WTC11 (cell line): ENCODE data around the gene GNLY. TPM values are rescaled to one million over a fixed set of nuclear protein-coding genes. Genes with fewer than 3 reads are reported as not detected.

Experiments used
- ATAC-seq: fragments of 200-7000 bp; cut with Tn5 transposase; 2 replicates; pipeline ENCODE4 v1.10.0; 2021; ENCODE audit warnings: mild to moderate bottlenecking, moderate library complexity
- CTCF ChIA-PET: fragments of 300-600 bp; sonication (Branson Sonifier 250); formaldehyde crosslinking; loops from one replicate; lab custom pipeline; 2021; ENCODE audit warnings: antibody characterized with exemption; lab: Charles Lee
- POLR2A ChIA-PET: fragments of 350-600 bp; sonication (Branson Sonifier 250); formaldehyde crosslinking; loops from one replicate; lab custom pipeline; 2021; ENCODE audit warnings: antibody characterized with exemption; lab: Charles Lee
- DNase-seq: peaks from one replicate; pipeline ENCODE4 v3.0.0; 2021; ENCODE audit warnings: low spot score
- H3K27ac Mint-ChIP-seq: 2 replicates; pipeline ENCODE4 v1.8.0; 2021; ENCODE audit warnings: mixed read lengths
- H3K27me3 Mint-ChIP-seq: 2 replicates; pipeline ENCODE4 v1.8.0; 2021; ENCODE audit warnings: low read depth, mild to moderate bottlenecking, moderate library complexity, mixed read lengths
- H3K36me3 Mint-ChIP-seq: 2 replicates; pipeline ENCODE4 v1.8.0; 2021; ENCODE audit warnings: mixed read lengths
- H3K4me1 Mint-ChIP-seq: 2 replicates; pipeline ENCODE4 v1.8.0; 2022; ENCODE audit warnings: mixed read lengths
- H3K4me3 Mint-ChIP-seq: 2 replicates; pipeline ENCODE4 v1.8.0; 2021; ENCODE audit warnings: mild to moderate bottlenecking, moderate library complexity, mixed read lengths
- H3K9me3 Mint-ChIP-seq: 2 replicates; pipeline ENCODE4 v1.8.0; 2021; ENCODE audit warnings: mixed read lengths
- ATF1 ChIP-seq: sonication (generic); formaldehyde crosslinking; IDR thresholded peaks from 2 replicates; pipeline ENCODE4 v1.8.1; 2023; ENCODE audit warnings: mild to moderate bottlenecking, moderate library complexity, missing genetic modification reagents
- GRHL2 ChIP-seq: fragments of 250-450 bp; sonication (Bioruptor Pico); IDR thresholded peaks from 2 replicates; pipeline ENCODE4 v1.8.0; 2022; ENCODE audit warnings: mild to moderate bottlenecking, moderate library complexity; ENCODE audit not compliant: insufficient replicate concordance, severe bottlenecking
- NR2C2 ChIP-seq: sonication (generic); formaldehyde crosslinking; IDR thresholded peaks from 2 replicates; pipeline ENCODE4 v1.8.0; 2022; ENCODE audit warnings: mild to moderate bottlenecking, missing genetic modification reagents
- NR3C1 ChIP-seq: sonication (generic); formaldehyde crosslinking; conservative IDR thresholded peaks from 2 replicates; pipeline ENCODE4 v1.8.1; 2023; ENCODE audit warnings: low read depth, mild to moderate bottlenecking, missing genetic modification reagents
- PRRX2 ChIP-seq: fragments of 250-450 bp; sonication (Bioruptor Pico); IDR thresholded peaks from 2 replicates; pipeline ENCODE4 v1.8.0; 2021; ENCODE audit warnings: mild to moderate bottlenecking
- RELA ChIP-seq: sonication (generic); formaldehyde crosslinking; IDR thresholded peaks from 2 replicates; pipeline ENCODE4 v1.8.1; 2022; ENCODE audit warnings: missing genetic modification reagents, mild to moderate bottlenecking, borderline replicate concordance
- TEAD4 ChIP-seq: sonication (generic); formaldehyde crosslinking; IDR thresholded peaks from 2 replicates; pipeline ENCODE4 v1.8.0; 2022; ENCODE audit warnings: mild to moderate bottlenecking, missing genetic modification reagents
- ZNF263 ChIP-seq: sonication (generic); formaldehyde crosslinking; IDR thresholded peaks from 2 replicates; pipeline ENCODE4 v1.8.1; 2022; ENCODE audit warnings: low read depth, mild to moderate bottlenecking, moderate library complexity, missing genetic modification reagents
- total RNA-seq: library from RNA; stranded (reverse); gene quantifications from 3 replicates; pipeline ENCODE4 v1.2.3, GENCODE V29; 2021
- TF ChIP-seq, protein P1 (sequence below): sonication (generic); formaldehyde crosslinking; IDR thresholded peaks from 2 replicates; pipeline ENCODE4 v1.8.0; 2023; ENCODE audit warnings: missing genetic modification reagents, mild to moderate bottlenecking, borderline replicate concordance
- TF ChIP-seq, protein P2 (sequence below): sonication (generic); formaldehyde crosslinking; IDR thresholded peaks from 2 replicates; pipeline ENCODE4 v1.8.1; 2022; ENCODE audit warnings: low read depth, missing genetic modification reagents, borderline replicate concordance
- TF ChIP-seq, protein P3 (sequence below): fragments of 200-600 bp; IDR thresholded peaks from 2 replicates; pipeline ENCODE4 v1.8.0; 2022; ENCODE audit warnings: antibody characterized with exemption
- TF ChIP-seq, protein P4 (sequence below): sonication (generic); formaldehyde crosslinking; IDR thresholded peaks from 2 replicates; pipeline ENCODE4 v1.8.1; 2023; ENCODE audit warnings: mild to moderate bottlenecking, missing genetic modification reagents
- TF ChIP-seq, protein P5 (sequence below): fragments of 250-450 bp; sonication (Bioruptor Pico); IDR thresholded peaks from 2 replicates; pipeline ENCODE4 v1.9.0; 2021; ENCODE audit warnings: mild to moderate bottlenecking

The GNLY gene
- total RNA-seq, 1 experiment from 2014 or later, result not detected

DNA sequence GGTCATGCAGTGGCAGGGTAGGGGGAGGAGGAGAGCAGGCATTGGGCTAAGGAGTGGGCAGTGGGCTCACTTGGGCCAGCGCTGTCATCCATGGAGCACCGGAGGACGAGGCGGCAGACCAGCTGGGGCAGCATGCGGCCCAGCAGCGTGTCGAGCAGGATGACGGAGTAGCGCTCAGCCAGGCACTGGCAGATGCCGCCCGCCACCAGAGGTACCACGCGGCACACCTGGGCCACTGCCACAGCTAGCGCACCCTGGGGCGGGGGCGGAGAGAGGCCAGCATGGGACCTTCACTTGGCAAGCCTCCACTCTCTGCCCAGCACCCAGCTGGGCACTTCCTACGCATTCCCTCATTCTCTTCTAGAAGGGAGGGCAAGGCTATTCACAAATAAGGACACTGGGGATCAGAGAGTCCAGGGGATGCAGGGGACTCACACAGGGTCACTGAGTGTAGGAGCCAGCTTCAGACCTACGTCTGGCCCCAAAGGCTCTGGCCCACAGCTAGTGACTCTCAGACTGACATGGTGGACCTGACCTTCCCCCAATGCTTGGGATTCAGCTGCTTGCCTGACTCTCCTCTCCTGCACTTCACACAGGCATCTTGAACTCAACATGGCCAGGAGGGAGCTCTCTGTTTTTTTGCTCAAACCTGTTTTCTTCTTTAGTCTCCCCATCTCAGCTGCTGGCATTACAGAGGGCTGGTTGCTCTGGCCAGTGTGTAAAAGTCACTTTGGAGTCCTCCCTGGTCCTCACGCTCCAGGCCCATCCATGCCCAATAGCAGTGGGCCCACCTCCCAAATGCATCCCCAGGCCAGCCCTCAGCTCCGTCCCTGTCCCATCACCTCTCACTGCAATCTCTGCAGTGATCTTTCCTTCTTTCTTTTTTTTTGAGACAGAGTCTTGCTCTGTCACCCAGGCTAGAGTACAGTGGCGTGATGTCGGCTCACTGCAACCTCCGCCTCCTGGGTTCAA is 30.3 kb upstream of the GNLY start:
- no peak for DNase-seq
- no peaks in the 10 kb centered on the region for H3K4me1 Mint-ChIP-seq

DNA sequence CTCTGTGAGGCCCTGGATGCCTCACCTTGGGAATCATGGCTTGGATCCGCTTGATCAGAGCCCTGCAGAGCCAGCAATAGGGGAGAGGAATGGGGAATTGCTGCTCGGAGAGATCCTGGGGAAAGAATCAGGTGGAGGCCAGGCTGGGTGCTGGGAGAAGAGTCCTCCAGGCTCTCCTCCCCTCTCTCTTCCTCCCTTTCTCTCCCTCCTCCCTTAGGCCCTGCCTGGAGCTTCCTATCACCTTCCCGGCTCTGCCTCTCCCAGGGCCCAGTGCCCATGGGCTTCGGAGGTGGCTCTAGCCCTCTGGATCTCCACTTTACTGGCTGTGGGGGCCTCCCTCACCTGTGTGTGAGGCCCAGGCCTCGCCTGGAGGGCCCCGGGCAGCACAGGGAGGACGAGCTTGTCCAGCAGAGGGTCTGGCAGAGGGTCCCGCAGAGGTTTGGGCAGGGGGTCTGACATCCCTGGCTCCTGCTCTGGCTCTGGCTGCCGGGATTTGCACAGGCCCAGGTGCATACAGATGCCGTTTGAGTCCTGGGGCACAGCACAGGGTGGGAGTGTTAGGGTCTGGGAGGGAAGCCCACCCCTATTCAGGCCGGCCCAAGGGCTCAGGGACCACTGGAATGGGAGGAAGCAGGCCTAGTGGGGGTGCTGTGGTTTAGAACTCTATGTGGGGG is 28.8 kb upstream of the GNLY start:
- no peak for ATAC-seq
- TF ChIP-seq PRRX2 (no peak), ATF1 (CRISPR knock-in tag) (no peak), ZNF263 (CRISPR knock-in tag) (peak; percentile 47; the same call in 1 of the 2 replicates)
- TF ChIP-seq, protein P1, sequence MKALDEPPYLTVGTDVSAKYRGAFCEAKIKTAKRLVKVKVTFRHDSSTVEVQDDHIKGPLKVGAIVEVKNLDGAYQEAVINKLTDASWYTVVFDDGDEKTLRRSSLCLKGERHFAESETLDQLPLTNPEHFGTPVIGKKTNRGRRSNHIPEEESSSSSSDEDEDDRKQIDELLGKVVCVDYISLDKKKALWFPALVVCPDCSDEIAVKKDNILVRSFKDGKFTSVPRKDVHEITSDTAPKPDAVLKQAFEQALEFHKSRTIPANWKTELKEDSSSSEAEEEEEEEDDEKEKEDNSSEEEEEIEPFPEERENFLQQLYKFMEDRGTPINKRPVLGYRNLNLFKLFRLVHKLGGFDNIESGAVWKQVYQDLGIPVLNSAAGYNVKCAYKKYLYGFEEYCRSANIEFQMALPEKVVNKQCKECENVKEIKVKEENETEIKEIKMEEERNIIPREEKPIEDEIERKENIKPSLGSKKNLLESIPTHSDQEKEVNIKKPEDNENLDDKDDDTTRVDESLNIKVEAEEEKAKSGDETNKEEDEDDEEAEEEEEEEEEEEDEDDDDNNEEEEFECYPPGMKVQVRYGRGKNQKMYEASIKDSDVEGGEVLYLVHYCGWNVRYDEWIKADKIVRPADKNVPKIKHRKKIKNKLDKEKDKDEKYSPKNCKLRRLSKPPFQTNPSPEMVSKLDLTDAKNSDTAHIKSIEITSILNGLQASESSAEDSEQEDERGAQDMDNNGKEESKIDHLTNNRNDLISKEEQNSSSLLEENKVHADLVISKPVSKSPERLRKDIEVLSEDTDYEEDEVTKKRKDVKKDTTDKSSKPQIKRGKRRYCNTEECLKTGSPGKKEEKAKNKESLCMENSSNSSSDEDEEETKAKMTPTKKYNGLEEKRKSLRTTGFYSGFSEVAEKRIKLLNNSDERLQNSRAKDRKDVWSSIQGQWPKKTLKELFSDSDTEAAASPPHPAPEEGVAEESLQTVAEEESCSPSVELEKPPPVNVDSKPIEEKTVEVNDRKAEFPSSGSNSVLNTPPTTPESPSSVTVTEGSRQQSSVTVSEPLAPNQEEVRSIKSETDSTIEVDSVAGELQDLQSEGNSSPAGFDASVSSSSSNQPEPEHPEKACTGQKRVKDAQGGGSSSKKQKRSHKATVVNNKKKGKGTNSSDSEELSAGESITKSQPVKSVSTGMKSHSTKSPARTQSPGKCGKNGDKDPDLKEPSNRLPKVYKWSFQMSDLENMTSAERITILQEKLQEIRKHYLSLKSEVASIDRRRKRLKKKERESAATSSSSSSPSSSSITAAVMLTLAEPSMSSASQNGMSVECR (CRISPR knock-in tag), result no peak
- TF ChIP-seq, protein P2, sequence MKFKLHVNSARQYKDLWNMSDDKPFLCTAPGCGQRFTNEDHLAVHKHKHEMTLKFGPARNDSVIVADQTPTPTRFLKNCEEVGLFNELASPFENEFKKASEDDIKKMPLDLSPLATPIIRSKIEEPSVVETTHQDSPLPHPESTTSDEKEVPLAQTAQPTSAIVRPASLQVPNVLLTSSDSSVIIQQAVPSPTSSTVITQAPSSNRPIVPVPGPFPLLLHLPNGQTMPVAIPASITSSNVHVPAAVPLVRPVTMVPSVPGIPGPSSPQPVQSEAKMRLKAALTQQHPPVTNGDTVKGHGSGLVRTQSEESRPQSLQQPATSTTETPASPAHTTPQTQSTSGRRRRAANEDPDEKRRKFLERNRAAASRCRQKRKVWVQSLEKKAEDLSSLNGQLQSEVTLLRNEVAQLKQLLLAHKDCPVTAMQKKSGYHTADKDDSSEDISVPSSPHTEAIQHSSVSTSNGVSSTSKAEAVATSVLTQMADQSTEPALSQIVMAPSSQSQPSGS (CRISPR knock-in tag), result no peak
- POLR2A ChIA-PET, result interaction anchor here (0.7 kb wide), 1 partner anchor 59 kb away, joined by 3 read pairs; no protein-coding TSS in a partner anchor
- no peaks in the 10 kb centered on the region for H3K27me3 Mint-ChIP-seq
- H3K4me3 Mint-ChIP-seq, result no peak overlapping the region
- CTCF ChIA-PET, result interaction anchor here (0.9 to 2.3 kb wide), 3 partner anchors 14 to 42 kb away, joined by 3 to 10 read pairs (median 7); no protein-coding TSS in a partner anchor
- H3K4me1 Mint-ChIP-seq, result no peaks in the 10 kb centered on the region
- H3K9me3 Mint-ChIP-seq, result no peaks in the 10 kb centered on the region
- DNase-seq, result no peak
- no peaks in the 10 kb centered on the region for H3K36me3 Mint-ChIP-seq
- no peak overlapping the region for H3K27ac Mint-ChIP-seq

More for the DNA sequence above, 30.3 kb upstream of the GNLY start:
- no peak for ATAC-seq
- Mint-ChIP-seq H3K9me3 (no peaks in the 10 kb centered on the region), H3K27me3 (no peaks in the 10 kb centered on the region), H3K4me3 (no peak overlapping the region), H3K27ac (no peak overlapping the region), H3K36me3 (no peaks in the 10 kb centered on the region)
- no peak for TF ChIP-seq NR2C2
- no peak for TF ChIP-seq RELA (CRISPR knock-in tag)
- TF ChIP-seq, protein P3, sequence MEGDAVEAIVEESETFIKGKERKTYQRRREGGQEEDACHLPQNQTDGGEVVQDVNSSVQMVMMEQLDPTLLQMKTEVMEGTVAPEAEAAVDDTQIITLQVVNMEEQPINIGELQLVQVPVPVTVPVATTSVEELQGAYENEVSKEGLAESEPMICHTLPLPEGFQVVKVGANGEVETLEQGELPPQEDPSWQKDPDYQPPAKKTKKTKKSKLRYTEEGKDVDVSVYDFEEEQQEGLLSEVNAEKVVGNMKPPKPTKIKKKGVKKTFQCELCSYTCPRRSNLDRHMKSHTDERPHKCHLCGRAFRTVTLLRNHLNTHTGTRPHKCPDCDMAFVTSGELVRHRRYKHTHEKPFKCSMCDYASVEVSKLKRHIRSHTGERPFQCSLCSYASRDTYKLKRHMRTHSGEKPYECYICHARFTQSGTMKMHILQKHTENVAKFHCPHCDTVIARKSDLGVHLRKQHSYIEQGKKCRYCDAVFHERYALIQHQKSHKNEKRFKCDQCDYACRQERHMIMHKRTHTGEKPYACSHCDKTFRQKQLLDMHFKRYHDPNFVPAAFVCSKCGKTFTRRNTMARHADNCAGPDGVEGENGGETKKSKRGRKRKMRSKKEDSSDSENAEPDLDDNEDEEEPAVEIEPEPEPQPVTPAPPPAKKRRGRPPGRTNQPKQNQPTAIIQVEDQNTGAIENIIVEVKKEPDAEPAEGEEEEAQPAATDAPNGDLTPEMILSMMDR, result no peak
- TF ChIP-seq TEAD4 (CRISPR knock-in tag), result no peak
- no peak for TF ChIP-seq ATF1 (CRISPR knock-in tag)
- TF ChIP-seq, protein P4, sequence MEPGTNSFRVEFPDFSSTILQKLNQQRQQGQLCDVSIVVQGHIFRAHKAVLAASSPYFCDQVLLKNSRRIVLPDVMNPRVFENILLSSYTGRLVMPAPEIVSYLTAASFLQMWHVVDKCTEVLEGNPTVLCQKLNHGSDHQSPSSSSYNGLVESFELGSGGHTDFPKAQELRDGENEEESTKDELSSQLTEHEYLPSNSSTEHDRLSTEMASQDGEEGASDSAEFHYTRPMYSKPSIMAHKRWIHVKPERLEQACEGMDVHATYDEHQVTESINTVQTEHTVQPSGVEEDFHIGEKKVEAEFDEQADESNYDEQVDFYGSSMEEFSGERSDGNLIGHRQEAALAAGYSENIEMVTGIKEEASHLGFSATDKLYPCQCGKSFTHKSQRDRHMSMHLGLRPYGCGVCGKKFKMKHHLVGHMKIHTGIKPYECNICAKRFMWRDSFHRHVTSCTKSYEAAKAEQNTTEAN, result no peak
- no peak for TF ChIP-seq NR3C1 (CRISPR knock-in tag)
- TF ChIP-seq, protein P2 (CRISPR knock-in tag), result no peak
- TF ChIP-seq GRHL2, result no peak
- TF ChIP-seq, protein P5, sequence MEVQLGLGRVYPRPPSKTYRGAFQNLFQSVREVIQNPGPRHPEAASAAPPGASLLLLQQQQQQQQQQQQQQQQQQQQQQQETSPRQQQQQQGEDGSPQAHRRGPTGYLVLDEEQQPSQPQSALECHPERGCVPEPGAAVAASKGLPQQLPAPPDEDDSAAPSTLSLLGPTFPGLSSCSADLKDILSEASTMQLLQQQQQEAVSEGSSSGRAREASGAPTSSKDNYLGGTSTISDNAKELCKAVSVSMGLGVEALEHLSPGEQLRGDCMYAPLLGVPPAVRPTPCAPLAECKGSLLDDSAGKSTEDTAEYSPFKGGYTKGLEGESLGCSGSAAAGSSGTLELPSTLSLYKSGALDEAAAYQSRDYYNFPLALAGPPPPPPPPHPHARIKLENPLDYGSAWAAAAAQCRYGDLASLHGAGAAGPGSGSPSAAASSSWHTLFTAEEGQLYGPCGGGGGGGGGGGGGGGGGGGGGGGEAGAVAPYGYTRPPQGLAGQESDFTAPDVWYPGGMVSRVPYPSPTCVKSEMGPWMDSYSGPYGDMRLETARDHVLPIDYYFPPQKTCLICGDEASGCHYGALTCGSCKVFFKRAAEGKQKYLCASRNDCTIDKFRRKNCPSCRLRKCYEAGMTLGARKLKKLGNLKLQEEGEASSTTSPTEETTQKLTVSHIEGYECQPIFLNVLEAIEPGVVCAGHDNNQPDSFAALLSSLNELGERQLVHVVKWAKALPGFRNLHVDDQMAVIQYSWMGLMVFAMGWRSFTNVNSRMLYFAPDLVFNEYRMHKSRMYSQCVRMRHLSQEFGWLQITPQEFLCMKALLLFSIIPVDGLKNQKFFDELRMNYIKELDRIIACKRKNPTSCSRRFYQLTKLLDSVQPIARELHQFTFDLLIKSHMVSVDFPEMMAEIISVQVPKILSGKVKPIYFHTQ (CRISPR knock-in tag), result no peak
- CTCF ChIA-PET, result interaction anchor here (1.7 to 2.3 kb wide), 2 partner anchors 15 to 27 kb away, joined by 7 to 10 read pairs; no protein-coding TSS in a partner anchor
- POLR2A ChIA-PET, result no interaction called here
